OCI-LY7 (cell line): Measurements from ENCODE around the gene COL16A1. TPM values are rescaled to one million over a fixed set of nuclear protein-coding genes. Genes with fewer than 3 reads are reported as not detected.

Experiments
- BruUV-seq: library from RNA; stranded (reverse); fragments of 400-500 nt; replicated peaks from 2 replicates; lab custom pipeline; 2021; lab: Mats Ljungman, UMichigan
- CTCF ChIA-PET: fragments of 300-600 bp; sonication (Branson Sonifier 250); formaldehyde crosslinking; loops from one replicate; lab custom pipeline; 2022; ENCODE audit warnings: antibody characterized with exemption; ENCODE audit not compliant: unreplicated experiment; lab: Charles Lee
- POLR2A ChIA-PET: fragments of 300-600 bp; sonication (Branson Sonifier 250); formaldehyde crosslinking; loops from one replicate; lab custom pipeline; 2022; ENCODE audit warnings: antibody characterized with exemption; lab: Charles Lee
- DNase-seq: peaks from one replicate; pipeline ENCODE4 v3.0.0-alpha.2; 2015; ENCODE audit warnings: low spot score
- H2AFZ ChIP-seq: fragments of 200-600 bp; sonication (generic), shearing (Covaris generic); 2 replicates; pipeline ENCODE4 v1.6.1; 2014; ENCODE audit warnings: mild to moderate bottlenecking, antibody characterized with exemption, low read length, moderate library complexity
- H3K27ac ChIP-seq: fragments of 200-600 bp; sonication (generic); 2 replicates; pipeline ENCODE4 v1.5.1; 2014; ENCODE audit warnings: mixed run types, low read depth, mild to moderate bottlenecking, moderate library complexity, low read length, inconsistent platforms; ENCODE audit not compliant: poor library complexity, severe bottlenecking
- H3K36me3 ChIP-seq: fragments of 200-600 bp; sonication (generic); 2 replicates; pipeline ENCODE4 v1.6.1; 2014; ENCODE audit warnings: mild to moderate bottlenecking, antibody characterized with exemption, low read length, moderate library complexity, mixed read lengths; ENCODE audit not compliant: insufficient read depth
- H3K4me1 ChIP-seq: fragments of 200-600 bp; sonication (generic); 2 replicates; pipeline ENCODE4 v1.5.1; 2014; ENCODE audit warnings: mild to moderate bottlenecking, low read length; ENCODE audit not compliant: insufficient read depth, poor library complexity, severe bottlenecking
- H3K4me2 ChIP-seq: fragments of 200-600 bp; sonication (generic); 2 replicates; pipeline ENCODE4 v1.6.1; 2014; ENCODE audit warnings: mild to moderate bottlenecking, low read length
- H3K4me3 ChIP-seq: fragments of 200-600 bp; sonication (generic); 2 replicates; pipeline ENCODE4 v1.5.1; 2014; ENCODE audit warnings: mild to moderate bottlenecking, low read depth, low read length; ENCODE audit not compliant: poor library complexity, severe bottlenecking
- H3K79me2 ChIP-seq: fragments of 200-600 bp; sonication (generic); 2 replicates; pipeline ENCODE4 v1.6.1; 2016; ENCODE audit warnings: low read depth, mild to moderate bottlenecking, low read length, moderate library complexity, mixed read lengths; ENCODE audit not compliant: insufficient read depth
- H3K9me2 ChIP-seq: fragments of 200-600 bp; sonication (generic); 2 replicates; pipeline ENCODE4 v1.6.1; 2016; ENCODE audit warnings: mild to moderate bottlenecking, low read length, mixed read lengths; ENCODE audit not compliant: insufficient read depth
- H3K9me3 ChIP-seq: fragments of 200-600 bp; sonication (generic); 2 replicates; pipeline ENCODE4 v1.6.1; 2014; ENCODE audit warnings: mild to moderate bottlenecking, mixed run types, low read length, mixed read lengths
- H4K20me1 ChIP-seq: fragments of 200-600 bp; sonication (generic); 2 replicates; pipeline ENCODE4 v1.6.1; 2014; ENCODE audit warnings: mild to moderate bottlenecking, antibody characterized with exemption, low read length, moderate library complexity, mixed read lengths; ENCODE audit not compliant: insufficient read depth
- CTCF ChIP-seq: fragments of 200-600 bp; sonication (generic); conservative IDR thresholded peaks from 2 replicates; pipeline ENCODE4 v1.5.1; 2014; ENCODE audit warnings: mild to moderate bottlenecking, antibody characterized with exemption, low read length, moderate library complexity, mixed read lengths
- EZH2phosphoT487 ChIP-seq: fragments of 200-600 bp; sonication (generic); IDR thresholded peaks from 2 replicates; pipeline ENCODE4 v1.6.1; 2018; ENCODE audit warnings: low read depth, borderline replicate concordance, mild to moderate bottlenecking, mixed run types, antibody characterized with exemption, low read length, moderate library complexity, mixed read lengths
- intact Hi-C: fragments of 100-400 bp; cut with micrococcal nuclease; formaldehyde crosslinking; loops from one replicate; pipeline ENCODE4 v1.10.0; 2022; ENCODE audit not compliant: unreplicated experiment
- total RNA-seq, 2 experiments: library from RNA; depleted of rRNA in 1 of 2; stranded (reverse); fragments of >200 nt in 1 of 2; shearing (Covaris generic) in 1 of 2; gene quantifications; 2 replicates each; pipeline ENCODE4 v1.2.3, GENCODE V29; 2014 to 2022

COL16A1 gene
- total RNA-seq, 2 experiments from 2014 or later, result not detected

DNA sequence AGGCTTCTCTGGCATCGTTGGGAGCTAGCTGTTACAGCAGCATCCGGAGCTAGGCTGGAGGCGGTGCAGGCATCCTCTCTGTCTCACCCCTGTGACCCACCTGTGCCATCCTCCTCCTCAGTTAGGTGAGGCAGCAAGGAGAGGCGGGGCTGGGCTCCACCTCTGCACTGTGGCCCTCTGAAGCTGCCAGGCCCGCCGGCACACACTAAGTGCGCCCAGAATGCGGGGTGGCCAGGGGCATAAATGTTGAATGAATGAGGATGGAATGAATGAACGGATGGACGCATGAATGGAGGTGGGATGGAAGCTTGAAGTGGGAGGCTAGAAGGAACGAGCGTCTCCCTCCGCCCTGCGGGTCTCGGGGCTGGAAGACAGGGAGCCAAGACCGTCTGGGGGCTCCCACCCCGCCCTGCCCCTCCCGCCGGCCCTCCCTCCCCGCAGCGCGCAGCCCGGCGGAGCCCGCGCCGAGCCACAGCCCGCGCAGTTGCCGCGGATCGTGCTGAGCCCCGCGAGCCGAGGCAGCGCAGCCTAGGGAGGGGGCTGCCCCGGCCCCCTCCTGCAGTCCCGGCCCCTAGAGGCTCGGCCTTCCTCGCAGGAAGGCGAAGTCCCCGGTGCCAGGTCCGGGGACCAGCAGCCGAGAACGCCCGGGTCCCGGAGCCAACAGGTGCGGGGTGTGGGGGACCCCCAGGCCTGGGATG lies 86.5 kb downstream of the COL16A1 start, which contains the start of gene HCRTR1:
Gene HCRTR1 (plus strand): TSS at position 472 of the 698 bp plus-strand sequence. CDS start 1,504 bp downstream, outside the sequence.
- H3K27ac ChIP-seq, result no peak within 1 kb of the TSS
- POLR2A ChIA-PET, result interaction anchor here (0.6 to 0.7 kb wide), 2 partner anchors 55 to 565 kb away, joined by 4 to 6 read pairs; no protein-coding TSS in a partner anchor
- TF ChIP-seq EZH2phosphoT487 (no peak), CTCF (no peak)
- intact Hi-C loops, result no loop called here
- H3K9me3 ChIP-seq, result no peaks in the 10 kb centered on the region
- no peaks in the 10 kb centered on the region for H4K20me1 ChIP-seq
- CTCF ChIA-PET, result no interaction called here
- H3K79me2 ChIP-seq, result no peaks in the 10 kb centered on the region
- no peaks in the 10 kb centered on the region for H3K36me3 ChIP-seq
- BruUV-seq, result no TSS peak
- DNase-seq, result no peak
- H3K4me3 ChIP-seq, result no peak within 1 kb of the TSS
- H3K9me2 ChIP-seq, result no peaks in the 10 kb centered on the region
- no peak within 1 kb of the TSS; the same call in 1 of the 2 replicates for H3K4me2 ChIP-seq
- H2AFZ ChIP-seq, result no peak within 1 kb of the TSS
- no peaks in the 10 kb centered on the region for H3K4me1 ChIP-seq

GRCh38 chr1:31615939-31616338 lies 87.9 kb downstream of the COL16A1 start:
- Histone ChIP-seq H3K4me1 (no peaks in the 10 kb centered on the region), H4K20me1 (no peaks in the 10 kb centered on the region), H3K27ac (no peak overlapping the region), H2AFZ (no peak overlapping the region), H3K4me3 (no peak overlapping the region), H3K4me2 (no peak overlapping the region), H3K9me2 (no peaks in the 10 kb centered on the region), H3K79me2 (no peaks in the 10 kb centered on the region), H3K36me3 (no peaks in the 10 kb centered on the region), H3K9me3 (no peaks in the 10 kb centered on the region)
- no peak for DNase-seq
- no peak for TF ChIP-seq CTCF
- TF ChIP-seq EZH2phosphoT487, result no peak
- ChIA-PET CTCF (no interaction called here), POLR2A (no interaction called here)
- intact Hi-C loops, result no loop called here
- BruUV-seq, result no TSS peak

DNA sequence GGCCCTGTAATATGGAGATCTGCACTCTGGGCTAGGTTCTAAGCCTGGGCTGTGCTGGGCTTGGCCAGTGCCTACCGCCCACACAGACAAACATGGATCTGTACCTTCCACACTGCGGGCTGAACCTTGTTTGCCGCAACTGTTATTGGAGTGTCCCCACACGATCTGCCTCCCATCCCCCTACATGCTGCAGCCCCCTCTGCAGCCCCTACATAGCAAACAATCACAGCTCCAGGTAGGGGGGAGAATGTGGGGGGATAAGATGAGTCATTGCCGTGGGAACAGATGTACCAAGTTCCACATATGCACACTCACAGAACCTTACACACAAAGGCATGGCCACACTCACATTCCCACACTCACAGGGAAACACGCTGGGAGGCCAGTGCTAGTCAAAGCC lies 88.4 kb downstream of the COL16A1 start:
- ChIA-PET CTCF (no interaction called here), POLR2A (no interaction called here)
- H2AFZ ChIP-seq, result no peak overlapping the region
- intact Hi-C loops, result no loop called here
- H3K4me3 ChIP-seq, result no peak overlapping the region
- no peaks in the 10 kb centered on the region for H3K36me3 ChIP-seq
- no peak for TF ChIP-seq CTCF
- TF ChIP-seq EZH2phosphoT487, result no peak
- no peak overlapping the region for H3K4me2 ChIP-seq
- DNase-seq, result no peak
- no peak overlapping the region for H3K27ac ChIP-seq
- no peaks in the 10 kb centered on the region for H3K4me1 ChIP-seq
- H4K20me1 ChIP-seq, result no peaks in the 10 kb centered on the region
- H3K9me3 ChIP-seq, result no peaks in the 10 kb centered on the region
- H3K79me2 ChIP-seq, result no peaks in the 10 kb centered on the region
- H3K9me2 ChIP-seq, result no peaks in the 10 kb centered on the region
- BruUV-seq, result no TSS peak
